A549 treated with Hydrocortisone at 1 μM for 4 hours (cell line): ENCODE results near the gene AGAP9. TPM values are rescaled to one million over a fixed set of nuclear protein-coding genes. Genes with fewer than 3 reads are reported as not detected.

Experiments
- total RNA-seq: library from RNA; stranded (reverse); fragments of 200-300 nt; extraction: Qiagen RNA extraction; gene quantifications from 5 replicates; pipeline ENCODE4 v1.2.3, GENCODE V29; 2022

AGAP9 gene
- 8.4 to 10.5 TPM (median 9.7 TPM) in 5 replicates for total RNA-seq

DNA sequence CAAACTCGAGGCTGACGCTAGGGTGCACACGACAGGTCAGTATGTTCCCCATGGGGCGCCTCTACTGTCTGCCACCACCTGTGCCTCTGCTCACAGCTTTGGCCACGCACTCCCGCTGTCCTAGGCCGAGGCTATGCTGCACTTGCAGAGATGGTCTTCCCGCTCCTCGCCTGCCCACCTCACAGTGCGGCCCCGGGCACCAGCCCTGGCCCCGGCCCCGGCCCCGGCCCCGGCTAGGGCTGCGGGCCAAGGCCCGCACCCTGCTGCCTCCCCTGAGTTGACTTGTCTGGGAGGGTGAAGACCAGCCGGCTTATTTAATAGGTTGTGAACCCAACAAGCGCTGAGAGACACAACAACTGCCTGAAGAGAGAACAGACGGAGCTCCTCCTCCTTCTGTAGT is at the start of gene AGAP9:
Gene AGAP9 (minus strand): TSS at position 164 of the 400 bp plus-strand sequence. CDS start 112 bp downstream, at position 52.

DNA sequence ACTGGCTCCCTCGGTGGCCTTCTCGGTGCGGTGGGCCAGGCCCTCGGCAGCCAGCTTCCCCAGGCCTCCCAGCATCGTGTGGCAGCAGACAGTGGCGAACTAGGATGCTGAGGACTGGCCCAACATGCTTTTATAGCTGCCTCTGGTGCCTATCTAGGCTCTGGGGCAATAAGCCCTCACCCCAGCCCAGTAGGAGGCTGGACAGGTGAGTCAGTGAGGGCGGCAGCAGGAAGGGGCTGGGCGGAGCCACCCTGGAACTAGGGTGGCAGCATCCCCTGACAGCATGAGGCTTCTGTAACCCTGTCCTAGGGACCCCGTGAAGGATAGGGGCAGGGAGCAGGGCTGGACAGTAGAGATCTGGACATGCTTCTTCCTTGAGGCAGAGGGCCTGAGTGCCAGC is 31.8 kb downstream of the AGAP9 start, which contains the start of gene FAM25G:
Gene FAM25G (minus strand): TSS at position 101 of the 400 bp plus-strand sequence. CDS start 26 bp downstream, at position 75.

DNA sequence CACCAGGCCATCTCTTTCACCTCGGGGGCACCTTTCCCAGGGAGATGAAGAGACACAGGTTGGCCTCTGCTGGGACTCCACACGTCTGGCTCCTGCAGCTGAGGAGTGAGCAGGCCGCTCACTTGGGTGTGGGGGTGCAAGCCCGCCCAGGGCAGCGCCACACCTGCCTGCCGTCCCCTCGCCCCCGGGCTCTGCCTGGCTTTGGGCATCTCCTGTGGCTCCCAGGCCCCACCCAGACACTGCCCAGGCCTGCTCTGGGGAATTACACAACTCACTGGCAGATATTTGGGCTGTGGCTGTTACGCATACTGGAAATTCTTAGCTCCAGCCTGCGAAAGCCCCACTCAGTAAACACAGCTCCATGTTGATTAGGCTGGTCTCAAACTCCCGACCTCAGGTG is 39.5 kb downstream of the AGAP9 start, which contains the start of gene ANXA8:
Gene ANXA8 (minus strand): TSS at position 193 of the 400 bp plus-strand sequence. CDS start 182 bp downstream, at position 11.

Other genes with a start within 250 kb of the AGAP9 start
- 0.03 to 0.10 TPM (median 0.07 TPM) in 5 replicates for gene GDF10, start 223.4 kb downstream of the AGAP9 start, total RNA-seq
- gene GDF2, start 201.2 kb downstream of the AGAP9 start, total RNA-seq, result not detected in 5 replicates
- not detected in 5 replicates for gene RBP3, start 175.3 kb downstream of the AGAP9 start, total RNA-seq
- 10.9 to 15.0 TPM (median 13.2 TPM) in 5 replicates for gene ZNF488, start 139.3 kb downstream of the AGAP9 start, total RNA-seq
- 28.3 to 41.4 TPM (median 35.1 TPM) in 5 replicates for gene ANXA8, start 39.5 kb downstream of the AGAP9 start, total RNA-seq
- 0.85 to 1.5 TPM (median 1.1 TPM) in 3 of 5 replicates, not detected in the others for gene FAM25G, start 31.9 kb downstream of the AGAP9 start, total RNA-seq
- gene SYT15B, start 240.0 kb upstream of the AGAP9 start, total RNA-seq, result 2.5 to 3.7 TPM (median 3.3 TPM) in 5 replicates